CD4-positive, alpha-beta T cell treated with Interleukin-21 for 1 hour (primary cell): Measurements from ENCODE around the gene OR1Q1.
"Not testable (repeated sequence)": the region's sequence is repeated elsewhere in the genome, so short reads cannot be mapped to it uniquely, and the experiment has no call there.

Source experiments
- DNase-seq: peaks from one replicate; pipeline ENCODE4 v3.0.0-alpha.2; 2020

Gene OR1Q1

GRCh38 chr9:122614362-122614761 is at the start of gene OR1Q1:
OR1Q1 (plus strand) TSS chr9:122614738; CDS start chr9:122614738, 0 bp downstream.
- DNase-seq = no peak

- no peak for DNase-seq
These were observed 46.6 kb upstream of the OR1Q1 start for GRCh38 chr9:122567901-122568300.

GRCh38 chr9:122572456-122572855 is 42.1 kb upstream of the OR1Q1 start:
- DNase-seq = no peak

GRCh38 chr9:122579874-122580273 is 34.7 kb upstream of the OR1Q1 start:
- no peak for DNase-seq

- no peak for DNase-seq
These were observed 34.2 kb upstream of the OR1Q1 start for GRCh38 chr9:122580360-122580759.

GRCh38 chr9:122583284-122583683 is 31.3 kb upstream of the OR1Q1 start, which contains the start of gene OR1L8:
OR1L8 (minus strand) TSS chr9:122583384; CDS start chr9:122568477, 14,907 bp downstream.
- not testable (repeated sequence) for DNase-seq

GRCh38 chr9:122605691-122606090 is 8.8 kb upstream of the OR1Q1 start:
- DNase-seq = no peak

GRCh38 chr9:122606587-122606986 is 8.0 kb upstream of the OR1Q1 start:
- no peak for DNase-seq

- DNase-seq = no peak
These were observed 4.7 kb upstream of the OR1Q1 start for GRCh38 chr9:122609804-122610203.

GRCh38 chr9:122619996-122620395 is 5.5 kb downstream of the OR1Q1 start:
- no peak for DNase-seq

- DNase-seq = no peak
These were observed 27.7 kb downstream of the OR1Q1 start for GRCh38 chr9:122642226-122642625.

- DNase-seq = no peak
These were observed 41.8 kb downstream of the OR1Q1 start for GRCh38 chr9:122656378-122656777.

- DNase-seq = no peak
These were observed 43.0 kb downstream of the OR1Q1 start, which contains the start of gene OR1B1 for GRCh38 chr9:122657527-122657926. OR1B1 (minus strand) TSS chr9:122657627.

GRCh38 chr9:122661416-122661815 is 46.9 kb downstream of the OR1Q1 start, which contains the start of gene OR1L1:
OR1L1 (plus strand) TSS chr9:122661716; CDS start chr9:122661716, 0 bp downstream.
- no peak for DNase-seq
